ENCODE measurements around the gene ANKH. TPM values are rescaled to one million over a fixed set of nuclear protein-coding genes. Genes with fewer than 3 reads are reported as not detected.

Gene ANKH
- total RNA-seq, 1 experiment from 2014 or later: 4.7 TPM

- Mint-ChIP-seq H3K27me3 (ENCODE audit: insufficient read depth, unreplicated experiment) (no peaks in the 10 kb centered on the region), H3K36me3 (ENCODE audit: insufficient read depth, unreplicated experiment) (no peaks in the 10 kb centered on the region), H3K4me1 (ENCODE audit: low read depth, unreplicated experiment) (no peaks in the 10 kb centered on the region), H3K9me3 (ENCODE audit: unreplicated experiment) (no peaks in the 10 kb centered on the region), H3K27ac (ENCODE audit: unreplicated experiment) (no peak overlapping the region), H3K4me3 (ENCODE audit: unreplicated experiment) (no peak overlapping the region)
- ChIA-PET CTCF (no interaction called here), POLR2A (no interaction called here)
- no TSS peak for BruUV-seq (replicated peaks)
- Histone ChIP-seq H3K4me3 (ENCODE audit: low read depth, low read length) (no peak overlapping the region), H3K4me1 (no peaks in the 10 kb centered on the region), H3K27me3 (replicated peaks; ENCODE audit: control insufficient read depth, insufficient read depth, low read length) (no peaks in the 10 kb centered on the region), H3K9me3 (no peaks in the 10 kb centered on the region), H3K36me3 (ENCODE audit: control insufficient read depth, insufficient read depth, low read length) (no peaks in the 10 kb centered on the region)
- DNase-seq: no peak
- no peak for TF ChIP-seq CTCF (IDR thresholded peaks at IDR 0.05; ENCODE audit: insufficient read depth in 1 of 2, low read depth in 1 of 2, low read length in 1 of 2, severe bottlenecking in 1 of 2, unreplicated experiment in 1 of 2)
- intact Hi-C loops (cut with micrococcal nuclease; ENCODE audit: unreplicated experiment): no loop called here
These were observed 129.7 kb downstream of the ANKH start for GRCh38 chr5:14741801-14742440.

- ChIA-PET POLR2A (no interaction called here), CTCF (no interaction called here)
- Mint-ChIP-seq H3K4me1 (ENCODE audit: low read depth, unreplicated experiment) (no peaks in the 10 kb centered on the region), H3K36me3 (ENCODE audit: insufficient read depth, unreplicated experiment) (no peaks in the 10 kb centered on the region), H3K4me3 (ENCODE audit: unreplicated experiment) (no peak overlapping the region), H3K9me3 (ENCODE audit: unreplicated experiment) (no peaks in the 10 kb centered on the region), H3K27me3 (ENCODE audit: insufficient read depth, unreplicated experiment) (no peaks in the 10 kb centered on the region), H3K27ac (ENCODE audit: unreplicated experiment) (no peak overlapping the region)
- DNase-seq: no peak
- H3K27me3 ChIP-seq (replicated peaks; ENCODE audit: control insufficient read depth, insufficient read depth, low read length): no peaks in the 10 kb centered on the region
- TF ChIP-seq CTCF (IDR thresholded peaks at IDR 0.05; ENCODE audit: insufficient read depth in 1 of 2, low read depth in 1 of 2, low read length in 1 of 2, severe bottlenecking in 1 of 2, unreplicated experiment in 1 of 2): no peak
- no TSS peak for BruUV-seq (replicated peaks)
- intact Hi-C loops (cut with micrococcal nuclease; ENCODE audit: unreplicated experiment): no loop called here
- no peaks in the 10 kb centered on the region for H3K36me3 ChIP-seq (ENCODE audit: control insufficient read depth, insufficient read depth, low read length)
- H3K4me3 ChIP-seq (ENCODE audit: low read depth, low read length): no peak overlapping the region
- H3K9me3 ChIP-seq: no peaks in the 10 kb centered on the region
- no peaks in the 10 kb centered on the region for H3K4me1 ChIP-seq
These were observed 130.4 kb downstream of the ANKH start for GRCh38 chr5:14741131-14741530.

GRCh38 chr5:14739981-14740380 is 131.6 kb downstream of the ANKH start:
- intact Hi-C loops (cut with micrococcal nuclease; ENCODE audit: unreplicated experiment): no loop called here
- Mint-ChIP-seq H3K4me1 (ENCODE audit: low read depth, unreplicated experiment) (no peaks in the 10 kb centered on the region), H3K27me3 (ENCODE audit: insufficient read depth, unreplicated experiment) (no peaks in the 10 kb centered on the region), H3K36me3 (ENCODE audit: insufficient read depth, unreplicated experiment) (no peaks in the 10 kb centered on the region), H3K27ac (ENCODE audit: unreplicated experiment) (no peak overlapping the region), H3K4me3 (ENCODE audit: unreplicated experiment) (no peak overlapping the region), H3K9me3 (ENCODE audit: unreplicated experiment) (no peaks in the 10 kb centered on the region)
- BruUV-seq (replicated peaks): no TSS peak
- Histone ChIP-seq H3K36me3 (ENCODE audit: control insufficient read depth, insufficient read depth, low read length) (no peaks in the 10 kb centered on the region), H3K9me3 (no peaks in the 10 kb centered on the region), H3K4me1 (no peaks in the 10 kb centered on the region), H3K4me3 (ENCODE audit: low read depth, low read length) (no peak overlapping the region), H3K27me3 (replicated peaks; ENCODE audit: control insufficient read depth, insufficient read depth, low read length) (no peaks in the 10 kb centered on the region)
- POLR2A ChIA-PET: no interaction called here
- CTCF ChIA-PET: no interaction called here
- DNase-seq: no peak
- no peak for TF ChIP-seq CTCF (IDR thresholded peaks at IDR 0.05; ENCODE audit: insufficient read depth in 1 of 2, low read depth in 1 of 2, low read length in 1 of 2, severe bottlenecking in 1 of 2, unreplicated experiment in 1 of 2)

Data from Caco-2 (cell line).